OCI-LY7 (cell line): ENCODE data around the gene OPN5. TPM values are rescaled to one million over a fixed set of nuclear protein-coding genes. Genes with fewer than 3 reads are reported as not detected.

Experiments
- BruUV-seq: library from RNA; stranded (reverse); fragments of 400-500 nt; replicated peaks from 2 replicates; lab custom pipeline; 2021; lab: Mats Ljungman, UMichigan
- CTCF ChIA-PET: fragments of 300-600 bp; sonication (Branson Sonifier 250); formaldehyde crosslinking; loops from one replicate; lab custom pipeline; 2022; ENCODE audit warnings: antibody characterized with exemption; ENCODE audit not compliant: unreplicated experiment; lab: Charles Lee
- POLR2A ChIA-PET: fragments of 300-600 bp; sonication (Branson Sonifier 250); formaldehyde crosslinking; loops from one replicate; lab custom pipeline; 2022; ENCODE audit warnings: antibody characterized with exemption; lab: Charles Lee
- DNase-seq: peaks from one replicate; pipeline ENCODE4 v3.0.0-alpha.2; 2015; ENCODE audit warnings: low spot score
- H2AFZ ChIP-seq: fragments of 200-600 bp; sonication (generic), shearing (Covaris generic); 2 replicates; pipeline ENCODE4 v1.6.1; 2014; ENCODE audit warnings: mild to moderate bottlenecking, antibody characterized with exemption, low read length, moderate library complexity
- H3K27ac ChIP-seq: fragments of 200-600 bp; sonication (generic); 2 replicates; pipeline ENCODE4 v1.5.1; 2014; ENCODE audit warnings: mixed run types, low read depth, mild to moderate bottlenecking, moderate library complexity, low read length, inconsistent platforms; ENCODE audit not compliant: poor library complexity, severe bottlenecking
- H3K36me3 ChIP-seq: fragments of 200-600 bp; sonication (generic); 2 replicates; pipeline ENCODE4 v1.6.1; 2014; ENCODE audit warnings: mild to moderate bottlenecking, antibody characterized with exemption, low read length, moderate library complexity, mixed read lengths; ENCODE audit not compliant: insufficient read depth
- H3K4me1 ChIP-seq: fragments of 200-600 bp; sonication (generic); 2 replicates; pipeline ENCODE4 v1.5.1; 2014; ENCODE audit warnings: mild to moderate bottlenecking, low read length; ENCODE audit not compliant: insufficient read depth, poor library complexity, severe bottlenecking
- H3K4me2 ChIP-seq: fragments of 200-600 bp; sonication (generic); 2 replicates; pipeline ENCODE4 v1.6.1; 2014; ENCODE audit warnings: mild to moderate bottlenecking, low read length
- H3K4me3 ChIP-seq: fragments of 200-600 bp; sonication (generic); 2 replicates; pipeline ENCODE4 v1.5.1; 2014; ENCODE audit warnings: mild to moderate bottlenecking, low read depth, low read length; ENCODE audit not compliant: poor library complexity, severe bottlenecking
- H3K79me2 ChIP-seq: fragments of 200-600 bp; sonication (generic); 2 replicates; pipeline ENCODE4 v1.6.1; 2016; ENCODE audit warnings: low read depth, mild to moderate bottlenecking, low read length, moderate library complexity, mixed read lengths; ENCODE audit not compliant: insufficient read depth
- H3K9me2 ChIP-seq: fragments of 200-600 bp; sonication (generic); 2 replicates; pipeline ENCODE4 v1.6.1; 2016; ENCODE audit warnings: mild to moderate bottlenecking, low read length, mixed read lengths; ENCODE audit not compliant: insufficient read depth
- H3K9me3 ChIP-seq: fragments of 200-600 bp; sonication (generic); 2 replicates; pipeline ENCODE4 v1.6.1; 2014; ENCODE audit warnings: mild to moderate bottlenecking, mixed run types, low read length, mixed read lengths
- H4K20me1 ChIP-seq: fragments of 200-600 bp; sonication (generic); 2 replicates; pipeline ENCODE4 v1.6.1; 2014; ENCODE audit warnings: mild to moderate bottlenecking, antibody characterized with exemption, low read length, moderate library complexity, mixed read lengths; ENCODE audit not compliant: insufficient read depth
- EZH2phosphoT487 ChIP-seq: fragments of 200-600 bp; sonication (generic); IDR thresholded peaks from 2 replicates; pipeline ENCODE4 v1.6.1; 2018; ENCODE audit warnings: low read depth, borderline replicate concordance, mild to moderate bottlenecking, mixed run types, antibody characterized with exemption, low read length, moderate library complexity, mixed read lengths
- intact Hi-C: fragments of 100-400 bp; cut with micrococcal nuclease; formaldehyde crosslinking; loops from one replicate; pipeline ENCODE4 v1.10.0; 2022; ENCODE audit not compliant: unreplicated experiment
- total RNA-seq, 2 experiments: library from RNA; depleted of rRNA in 1 of 2; stranded (reverse); fragments of >200 nt in 1 of 2; shearing (Covaris generic) in 1 of 2; gene quantifications; 2 replicates each; pipeline ENCODE4 v1.2.3, GENCODE V29; 2014 to 2022
- TF ChIP-seq, protein P1 (sequence below): fragments of 200-600 bp; sonication (generic); conservative IDR thresholded peaks from 2 replicates; pipeline ENCODE4 v1.5.1; 2014; ENCODE audit warnings: mild to moderate bottlenecking, antibody characterized with exemption, low read length, moderate library complexity, mixed read lengths

Gene OPN5
- total RNA-seq, 2 experiments from 2014 or later, result not detected

DNA sequence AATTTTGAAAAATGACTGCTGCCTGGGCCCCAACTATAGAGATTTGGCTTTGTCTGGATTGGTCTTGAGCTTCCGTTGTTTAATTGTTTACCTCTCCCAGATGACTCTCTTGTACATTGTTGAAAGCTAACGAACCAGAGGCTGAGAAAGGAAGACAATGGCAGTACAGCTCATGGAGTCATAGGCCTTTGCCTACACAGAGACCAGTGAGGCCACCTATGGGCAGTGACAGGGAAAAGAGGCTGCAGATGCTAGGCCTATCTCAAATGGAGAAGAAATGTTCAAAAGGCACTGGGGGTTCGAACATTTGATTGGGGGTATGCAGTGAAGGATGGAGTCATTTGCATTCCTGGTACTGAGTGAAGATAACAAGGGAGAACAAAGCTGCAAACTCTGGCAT lies 29.1 kb downstream of the OPN5 start:
- TF ChIP-seq, protein P1, sequence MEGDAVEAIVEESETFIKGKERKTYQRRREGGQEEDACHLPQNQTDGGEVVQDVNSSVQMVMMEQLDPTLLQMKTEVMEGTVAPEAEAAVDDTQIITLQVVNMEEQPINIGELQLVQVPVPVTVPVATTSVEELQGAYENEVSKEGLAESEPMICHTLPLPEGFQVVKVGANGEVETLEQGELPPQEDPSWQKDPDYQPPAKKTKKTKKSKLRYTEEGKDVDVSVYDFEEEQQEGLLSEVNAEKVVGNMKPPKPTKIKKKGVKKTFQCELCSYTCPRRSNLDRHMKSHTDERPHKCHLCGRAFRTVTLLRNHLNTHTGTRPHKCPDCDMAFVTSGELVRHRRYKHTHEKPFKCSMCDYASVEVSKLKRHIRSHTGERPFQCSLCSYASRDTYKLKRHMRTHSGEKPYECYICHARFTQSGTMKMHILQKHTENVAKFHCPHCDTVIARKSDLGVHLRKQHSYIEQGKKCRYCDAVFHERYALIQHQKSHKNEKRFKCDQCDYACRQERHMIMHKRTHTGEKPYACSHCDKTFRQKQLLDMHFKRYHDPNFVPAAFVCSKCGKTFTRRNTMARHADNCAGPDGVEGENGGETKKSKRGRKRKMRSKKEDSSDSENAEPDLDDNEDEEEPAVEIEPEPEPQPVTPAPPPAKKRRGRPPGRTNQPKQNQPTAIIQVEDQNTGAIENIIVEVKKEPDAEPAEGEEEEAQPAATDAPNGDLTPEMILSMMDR, result peak; percentile 36; the same call in 1 of the 2 replicates
- TF ChIP-seq EZH2phosphoT487, result no peak
- Histone ChIP-seq H3K9me2 (no peaks in the 10 kb centered on the region), H2AFZ (no peak overlapping the region), H4K20me1 (no peaks in the 10 kb centered on the region), H3K79me2 (no peaks in the 10 kb centered on the region), H3K9me3 (no peaks in the 10 kb centered on the region), H3K4me3 (no peak overlapping the region), H3K4me2 (no peak overlapping the region), H3K36me3 (no peaks in the 10 kb centered on the region), H3K27ac (no peak overlapping the region), H3K4me1 (no peaks in the 10 kb centered on the region)
- peak; percentile 4 for DNase-seq
- intact Hi-C loops, result no loop called here
- BruUV-seq, result no TSS peak
- POLR2A ChIA-PET, result interaction anchor here (0.9 kb wide), 1 partner anchor 9 kb away, joined by 3 read pairs; no protein-coding TSS in a partner anchor
- CTCF ChIA-PET, result no interaction called here

DNA sequence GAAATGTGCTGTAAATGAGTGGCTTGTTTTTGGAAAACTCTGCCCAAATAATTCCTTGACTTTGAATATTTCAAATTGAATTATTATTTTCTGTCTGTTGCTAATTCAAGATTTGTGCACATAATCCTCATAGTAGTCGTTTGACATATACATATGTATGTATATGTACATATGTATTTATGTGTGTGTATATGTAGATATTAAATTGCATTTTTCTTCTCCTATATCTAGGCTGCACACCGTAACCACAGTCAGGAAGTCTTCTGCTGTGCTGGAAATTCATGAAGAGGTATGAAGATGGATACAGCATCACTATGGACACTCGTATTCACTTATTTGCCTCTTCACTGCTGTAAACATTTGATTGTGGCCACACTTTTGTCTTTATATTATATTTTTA lies 29.6 kb downstream of the OPN5 start:
- no peaks in the 10 kb centered on the region for H3K79me2 ChIP-seq
- intact Hi-C loops, result no loop called here
- no peaks in the 10 kb centered on the region for H3K36me3 ChIP-seq
- no peak overlapping the region for H3K4me3 ChIP-seq
- no peaks in the 10 kb centered on the region for H4K20me1 ChIP-seq
- no TSS peak for BruUV-seq
- CTCF ChIA-PET, result no interaction called here
- TF ChIP-seq EZH2phosphoT487, result no peak
- TF ChIP-seq, protein P1, result no peak
- no peaks in the 10 kb centered on the region for H3K9me3 ChIP-seq
- no peak overlapping the region for H2AFZ ChIP-seq
- H3K4me2 ChIP-seq, result no peak overlapping the region
- POLR2A ChIA-PET, result no interaction called here
- no peak for DNase-seq
- no peak overlapping the region for H3K27ac ChIP-seq
- H3K9me2 ChIP-seq, result no peaks in the 10 kb centered on the region
- H3K4me1 ChIP-seq, result no peaks in the 10 kb centered on the region

DNA sequence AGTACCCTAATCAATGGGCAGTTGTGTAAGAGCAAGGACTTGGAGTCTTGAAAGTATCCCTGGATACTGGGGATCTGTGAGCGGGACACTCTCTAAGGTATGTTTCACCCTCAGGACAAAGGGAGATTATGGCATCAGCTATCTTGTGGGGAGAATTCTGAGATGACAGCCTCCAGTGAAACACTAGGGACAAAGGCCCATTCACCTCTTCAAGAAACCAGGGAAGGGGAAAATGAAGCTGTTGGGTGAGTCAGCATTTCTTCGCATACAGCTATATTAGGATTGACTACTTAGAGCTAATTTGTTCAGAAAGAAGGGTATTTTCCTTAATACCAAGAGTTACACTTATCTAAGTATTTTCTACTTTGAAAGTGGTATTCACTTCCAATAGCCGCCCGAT lies 35.9 kb downstream of the OPN5 start:
- Histone ChIP-seq H3K4me2 (no peak overlapping the region), H3K9me3 (no peaks in the 10 kb centered on the region), H3K36me3 (no peaks in the 10 kb centered on the region), H2AFZ (no peak overlapping the region), H3K4me1 (no peaks in the 10 kb centered on the region), H3K79me2 (no peaks in the 10 kb centered on the region), H3K9me2 (no peaks in the 10 kb centered on the region), H3K27ac (no peak overlapping the region), H3K4me3 (no peak overlapping the region), H4K20me1 (no peaks in the 10 kb centered on the region)
- ChIA-PET CTCF (no interaction called here), POLR2A (interaction anchor here (0.9 kb wide), 1 partner anchor 845 kb away, joined by 3 read pairs; no protein-coding TSS in a partner anchor)
- intact Hi-C loops, result no loop called here
- TF ChIP-seq, protein P1, result no peak
- TF ChIP-seq EZH2phosphoT487, result no peak
- BruUV-seq, result no TSS peak
- DNase-seq, result no peak
